Liver (tissue), 9 donors: ENCODE data around the gene XPO5. TPM values are rescaled to one million over a fixed set of nuclear protein-coding genes. Genes with fewer than 3 reads are reported as not detected.
A peak's percentile ranks its signal among the peaks of the same experiment; 100 is the strongest.

Source experiments
- DNase-seq: peaks from one replicate; pipeline ENCODE4 v3.0.0-alpha.2; 2017; ENCODE audit warnings: low spot score
- H3K27ac ChIP-seq, 2 donors: one replicate each; pipeline ENCODE4 v1.7.0; 2013; ENCODE audit warnings: inconsistent platforms in 2 of 2, low read length in 2 of 2, control low read depth in 1 of 2, low read depth in 1 of 2, mild to moderate bottlenecking in 1 of 2
- H3K27me3 ChIP-seq, 4 donors: one replicate each; pipeline versions ENCODE4 v1.6.1 to v1.7.0; 2013; ENCODE audit warnings: low read length in 3 of 4, inconsistent platforms in 1 of 4, mild to moderate bottlenecking in 1 of 4, moderate library complexity in 1 of 4; ENCODE audit not compliant: control insufficient read depth in 4 of 4, insufficient read depth in 4 of 4
- H3K36me3 ChIP-seq, 4 donors: one replicate each; pipeline versions ENCODE4 v1.6.1 to v1.7.0; 2013; ENCODE audit warnings: low read length in 3 of 4, mild to moderate bottlenecking in 3 of 4, low read depth in 1 of 4, moderate library complexity in 1 of 4; ENCODE audit not compliant: control insufficient read depth in 4 of 4, insufficient read depth in 3 of 4
- H3K4me1 ChIP-seq, 4 donors: one replicate each; pipeline versions ENCODE4 v1.6.1 to v1.7.0; 2013; ENCODE audit warnings: low read length in 3 of 4, mild to moderate bottlenecking in 3 of 4, moderate library complexity in 1 of 4; ENCODE audit not compliant: control insufficient read depth in 4 of 4, insufficient read depth in 4 of 4
- H3K4me3 ChIP-seq, 3 donors: one replicate each; pipeline versions ENCODE4 v1.6.1 to v1.7.0; 2013; ENCODE audit warnings: low read length in 3 of 3, control low read depth in 1 of 3, low read depth in 1 of 3, mild to moderate bottlenecking in 1 of 3
- H3K9ac ChIP-seq, 2 donors: one replicate each; pipeline ENCODE4 v1.7.0; 2013; ENCODE audit warnings: low read length in 2 of 2, mild to moderate bottlenecking in 2 of 2, moderate library complexity in 2 of 2, control low read depth in 1 of 2, low read depth in 1 of 2
- H3K9me3 ChIP-seq, 4 donors: one replicate each; pipeline versions ENCODE4 v1.6.1 to v1.7.0; 2013; ENCODE audit warnings: low read length in 3 of 4; ENCODE audit not compliant: control insufficient read depth in 4 of 4
- ATF3 ChIP-seq: IDR thresholded peaks from 2 replicates; pipeline ENCODE4 v1.6.1; 2016; ENCODE audit warnings: antibody characterized with exemption
- CTCF ChIP-seq: fragments of 150-350 bp; IDR thresholded peaks from 2 replicates; pipeline ENCODE4 v1.5.1; 2017; ENCODE audit warnings: improper control_type of control experiment, low read depth, low read length; ENCODE audit not compliant: missing input control
- EGR1 ChIP-seq, 2 donors: IDR thresholded peaks; 2 replicates each; pipeline ENCODE4 v1.6.1; 2016 to 2018; ENCODE audit warnings: antibody characterized with exemption in 2 of 2, low read depth in 2 of 2
- FOXA1 ChIP-seq: IDR thresholded peaks from 2 replicates; pipeline ENCODE4 v1.6.1; 2016; ENCODE audit warnings: antibody characterized with exemption
- FOXA2 ChIP-seq: IDR thresholded peaks from 2 replicates; pipeline ENCODE4 v1.6.1; 2016; ENCODE audit warnings: antibody characterized with exemption
- GABPA ChIP-seq, 2 donors: IDR thresholded peaks in 1 of 2; conservative IDR thresholded peaks in 1 of 2; 2 replicates each; pipeline ENCODE4 v1.6.1; 2016; ENCODE audit warnings: antibody characterized with exemption in 2 of 2, mild to moderate bottlenecking in 1 of 2, moderate library complexity in 1 of 2
- HNF4A ChIP-seq, 2 donors: conservative IDR thresholded peaks; 2 replicates each; pipeline ENCODE4 v1.6.1; 2016; ENCODE audit warnings: antibody characterized with exemption in 2 of 2, mild to moderate bottlenecking in 2 of 2
- HNF4G ChIP-seq: IDR thresholded peaks from 2 replicates; pipeline ENCODE4 v1.6.1; 2016; ENCODE audit warnings: antibody characterized with exemption
- JUND ChIP-seq, 2 donors: IDR thresholded peaks; 2 replicates each; pipeline ENCODE4 v1.6.1; 2016; ENCODE audit warnings: antibody characterized with exemption in 2 of 2
- MAX ChIP-seq: IDR thresholded peaks from 2 replicates; pipeline ENCODE4 v1.6.1; 2016; ENCODE audit warnings: antibody characterized with exemption
- NR2F2 ChIP-seq: IDR thresholded peaks from 2 replicates; pipeline ENCODE4 v1.6.1; 2016; ENCODE audit warnings: antibody characterized with exemption
- RAD21 ChIP-seq, 2 donors: IDR thresholded peaks; 2 replicates each; pipeline ENCODE4 v1.6.1; 2016; ENCODE audit warnings: antibody characterized with exemption in 2 of 2, mild to moderate bottlenecking in 2 of 2
- REST ChIP-seq: IDR thresholded peaks from 2 replicates; pipeline ENCODE4 v1.6.1; 2016; ENCODE audit warnings: antibody characterized with exemption, mild to moderate bottlenecking
- RXRA ChIP-seq, 2 donors: IDR thresholded peaks; 2 replicates each; pipeline ENCODE4 v1.6.1; 2017 to 2018; ENCODE audit warnings: antibody characterized with exemption in 2 of 2, mild to moderate bottlenecking in 1 of 2
- SP1 ChIP-seq: IDR thresholded peaks from 2 replicates; pipeline ENCODE4 v1.6.1; 2018; ENCODE audit warnings: antibody characterized with exemption, mild to moderate bottlenecking
- TAF1 ChIP-seq: conservative IDR thresholded peaks from 2 replicates; pipeline ENCODE4 v1.6.1; 2016; ENCODE audit warnings: antibody characterized with exemption, mild to moderate bottlenecking
- YY1 ChIP-seq: IDR thresholded peaks from 2 replicates; pipeline ENCODE4 v1.6.1; 2016; ENCODE audit warnings: antibody characterized with exemption, mild to moderate bottlenecking
- ZBTB33 ChIP-seq: IDR thresholded peaks from 2 replicates; pipeline ENCODE4 v1.6.1; 2016; ENCODE audit warnings: antibody characterized with exemption
- WGBS: extraction: QIAGEN DNeasy Blood & Tissue Kit; methylation state at CpG from one replicate; pipeline ENCODE4 v1.1.7; 2013; 5-methylcytosine and 5-hydroxymethylcytosine counted together
- polyA plus RNA-seq, 2 donors: library from polyadenylated mRNA; stranded (reverse) in 1 of 2; unstranded in 1 of 2; fragments of 200-250 nt in 1 of 2; fragments of >200 nt in 1 of 2; fragmentation: Nextera tagmentation in 1 of 2; extraction: Ambion mirVana in 1 of 2; gene quantifications; one replicate each; pipeline versions ENCODE4 v1.2.1 to v1.2.3, GENCODE V29; 2013 to 2015
- total RNA-seq, 2 donors: library from RNA; depleted of rRNA; stranded (reverse); fragments of >200 nt; gene quantifications; one replicate each; pipeline ENCODE4 v1.2.3, GENCODE V29; 2014
- donor health status: healthy.
- donor health status: healthy.
- donor health status: healthy.
- donor health status: healthy.
- donor health status: healthy.

Gene XPO5
- total and polyA plus RNA-seq, 4 donors, result 6.1 to 15.8 (median 9.8) TPM

- Histone ChIP-seq H3K9ac (no peak overlapping the region), H3K4me1 (peaks cover 5 to 11% (median 7%) of the 10 kb centered on the region in 4 donors), H3K4me3 (no peak overlapping the region), H3K27me3 (peaks cover 0 to 3% (median 0%) of the 10 kb centered on the region in 4 donors), H3K36me3 (peaks cover 2 to 40% (median 19%) of the 10 kb centered on the region in 4 donors), H3K27ac (no peak overlapping the region), H3K9me3 (no peaks in the 10 kb centered on the region)
- 72% methylated on average over 8 of the region's 8 CpGs for WGBS
- DNase-seq, result no peak
- no peak for TF ChIP-seq SP1
- TF ChIP-seq ATF3, result no peak
- no peak for TF ChIP-seq HNF4G
- TF ChIP-seq GABPA (IDR thresholded peaks at IDR 0.05 in 1 of 2, conservative IDR thresholded peaks at IDR 0.05 in 1 of 2), result no peak
- no peak for TF ChIP-seq HNF4A (conservative IDR thresholded peaks at IDR 0.05)
- no peak for TF ChIP-seq YY1
- no peak for TF ChIP-seq CTCF
- TF ChIP-seq ZBTB33, result no peak
- no peak for TF ChIP-seq MAX
- TF ChIP-seq RAD21 (IDR thresholded peaks at IDR 0.05), result no peak
These were observed 67.2 kb downstream of the XPO5 start for GRCh38 chr6:43508481-43509141.

GRCh38 chr6:43506667-43507471 is 69.0 kb downstream of the XPO5 start:
- no peaks in the 10 kb centered on the region for H3K9me3 ChIP-seq
- H3K9ac ChIP-seq, result no peak overlapping the region
- peaks cover 5 to 39% (median 29%) of the 10 kb centered on the region in 4 donors for H3K36me3 ChIP-seq
- H3K27ac ChIP-seq, result no peak overlapping the region
- WGBS, result 27% methylated on average over 14 of the region's 14 CpGs
- peaks cover 5 to 11% (median 7%) of the 10 kb centered on the region in 4 donors for H3K4me1 ChIP-seq
- peaks cover 0 to 3% (median 0%) of the 10 kb centered on the region in 4 donors for H3K27me3 ChIP-seq
- H3K4me3 ChIP-seq, result no peak overlapping the region
- peak; percentile 87 for DNase-seq
- TF ChIP-seq YY1 (no peak), RXRA (IDR thresholded peaks at IDR 0.05) (peak in 1 of 2 donors; percentile 47), ATF3 (no peak), FOXA1 (no peak), REST (no peak), FOXA2 (no peak), NR2F2 (no peak), RAD21 (IDR thresholded peaks at IDR 0.05) (peak; percentile 94 to 97), EGR1 (IDR thresholded peaks at IDR 0.05; ENCODE audit: low read depth in 2 of 2) (no peak), GABPA (IDR thresholded peaks at IDR 0.05 in 1 of 2, conservative IDR thresholded peaks at IDR 0.05 in 1 of 2) (no peak), HNF4G (no peak), SP1 (no peak), MAX (no peak), CTCF (peak; percentile 97), JUND (IDR thresholded peaks at IDR 0.05) (no peak), HNF4A (conservative IDR thresholded peaks at IDR 0.05) (no peak), TAF1 (no peak)
